HCT116 (cell line): ENCODE data around the gene PRCC. TPM values are rescaled to one million over a fixed set of nuclear protein-coding genes. Genes with fewer than 3 reads are reported as not detected.

Source experiments
- ATAC-seq: fragments of 200-7000 bp; cut with Tn5 transposase; 2 replicates; pipeline ENCODE4 v1.9.1; 2020; ENCODE audit warnings: mild to moderate bottlenecking, moderate library complexity
- BruUV-seq: library from RNA; stranded (reverse); fragments of 400-500 nt; replicated peaks from 2 replicates; lab custom pipeline; 2021; lab: Mats Ljungman, UMichigan
- CTCF ChIA-PET: fragments of 300-600 bp; sonication (Branson Sonifier 250); formaldehyde crosslinking; loops from one replicate; lab custom pipeline; 2021; ENCODE audit warnings: antibody characterized with exemption; lab: Charles Lee
- POLR2A ChIA-PET: fragments of 300-600, 350-600 bp; sonication (Branson Sonifier 250); formaldehyde crosslinking; loops from one replicate; lab custom pipeline; 2021; ENCODE audit warnings: antibody characterized with exemption; lab: Charles Lee
- RAD21 ChIA-PET, 2 experiments: fragments of 300-600 bp; sonication (Branson Sonifier 250); formaldehyde crosslinking; loops; one replicate each; lab custom pipeline; 2023; ENCODE audit warnings: low total read pairs in 2 of 2; ENCODE audit not compliant: uncharacterized antibody in 2 of 2, unreplicated experiment in 2 of 2, low non-redundant PET in 1 of 2; lab: Charles Lee
- DNase-seq: peaks from one replicate; pipeline ENCODE4 v3.0.0-alpha.2; 2010; ENCODE audit warnings: low read depth, low spot score
- H2AFZ ChIP-seq: fragments of 200-600 bp; shearing (Covaris generic), sonication (generic); 2 replicates; pipeline ENCODE4 v1.6.1; 2017; ENCODE audit warnings: low read depth, mixed run types, mixed read lengths, antibody characterized with exemption, low read length; ENCODE audit not compliant: poor library complexity, severe bottlenecking
- H3K27ac ChIP-seq: 2 replicates; pipeline ENCODE4 v1.5.1; 2012; ENCODE audit warnings: low read depth, low read length
- H3K27me3 ChIP-seq: fragments of 200-600 bp; sonication (generic); 2 replicates; pipeline ENCODE4 v1.6.1; 2016; ENCODE audit warnings: mixed run types, low read length, mixed read lengths; ENCODE audit not compliant: insufficient read depth
- H3K36me3 ChIP-seq, 2 experiments: fragments of 200-500 bp in 1 of 2; fragments of 200-600 bp in 1 of 2; sonication (Bioruptor generic) in 1 of 2; sonication (generic) in 1 of 2; 2 replicates each; pipeline versions ENCODE4 v1.5.1 to v1.6.1; 2014 to 2016; ENCODE audit warnings: low read length in 2 of 2, inconsistent platforms in 1 of 2, mixed read lengths in 1 of 2, mixed run types in 1 of 2; ENCODE audit not compliant: insufficient read depth in 2 of 2, control insufficient read depth in 1 of 2
- H3K4me1 ChIP-seq, 2 experiments: fragments of 200-600 bp in 1 of 2; sonication (generic) in 1 of 2; 2 replicates each; pipeline versions ENCODE4 v1.5.1 to v1.6.1; 2012 to 2017; ENCODE audit warnings: low read length in 2 of 2, inconsistent platforms in 1 of 2, mild to moderate bottlenecking in 1 of 2, mixed read lengths in 1 of 2, mixed run types in 1 of 2, moderate library complexity in 1 of 2; ENCODE audit not compliant: insufficient read depth in 2 of 2, control insufficient read depth in 1 of 2
- H3K4me2 ChIP-seq: fragments of 200-600 bp; sonication (generic); 2 replicates; pipeline ENCODE4 v1.6.1; 2017; ENCODE audit warnings: mixed run types, low read length, mixed read lengths
- H3K4me3 ChIP-seq, 2 experiments: fragments of 200-600 bp in 1 of 2; sonication (generic) in 1 of 2; replicated peaks in 1 of 2; 2 replicates each; pipeline ENCODE4 v1.5.1; 2011 to 2016; ENCODE audit warnings: low read length in 2 of 2, control low read depth in 1 of 2, low read depth in 1 of 2, mild to moderate bottlenecking in 1 of 2, mixed read lengths in 1 of 2, mixed run types in 1 of 2
- H3K79me2 ChIP-seq: fragments of 200-600 bp; sonication (generic); 2 replicates; pipeline ENCODE4 v1.6.1; 2017; ENCODE audit warnings: mild to moderate bottlenecking, mixed run types, low read length, moderate library complexity, mixed read lengths; ENCODE audit not compliant: insufficient read depth
- H3K9ac ChIP-seq: fragments of 200-600 bp; sonication (generic); 2 replicates; pipeline ENCODE4 v1.6.1; 2016; ENCODE audit warnings: low read length, mixed read lengths
- H3K9me2 ChIP-seq: fragments of 200-600 bp; sonication (generic), shearing (Covaris generic); 2 replicates; pipeline ENCODE4 v1.6.1; 2017; ENCODE audit warnings: mixed run types, mild to moderate bottlenecking, moderate library complexity; ENCODE audit not compliant: insufficient read depth
- H3K9me3 ChIP-seq, 2 experiments: fragments of 200-500 bp in 1 of 2; fragments of 200-600 bp in 1 of 2; sonication (Bioruptor generic) in 1 of 2; sonication (generic) in 1 of 2; 2 replicates each; pipeline ENCODE4 v1.6.1; 2014 to 2017; ENCODE audit warnings: low read length in 2 of 2, mixed read lengths in 2 of 2, inconsistent platforms in 1 of 2, low read depth in 1 of 2, mild to moderate bottlenecking in 1 of 2, mixed run types in 1 of 2, moderate library complexity in 1 of 2; ENCODE audit not compliant: control insufficient read depth in 1 of 2, insufficient read depth in 1 of 2
- H4K20me1 ChIP-seq: fragments of 200-600 bp; sonication (generic), shearing (Covaris generic); 2 replicates; pipeline ENCODE4 v1.6.1; 2017; ENCODE audit warnings: mixed run types, mild to moderate bottlenecking, moderate library complexity; ENCODE audit not compliant: insufficient read depth
- CBX3 ChIP-seq: IDR thresholded peaks from 2 replicates; pipeline ENCODE4 v1.6.1; 2012; ENCODE audit warnings: low read depth
- EGR1 ChIP-seq: IDR thresholded peaks from 2 replicates; pipeline ENCODE4 v1.6.1; 2012; ENCODE audit warnings: low read depth
- EZH2phosphoT487 ChIP-seq: fragments of 200-600 bp; IDR thresholded peaks from 2 replicates; pipeline ENCODE4 v1.6.1; 2018; ENCODE audit warnings: antibody characterized with exemption, borderline replicate concordance
- JUND ChIP-seq: IDR thresholded peaks from 2 replicates; pipeline ENCODE4 v1.6.1; 2012
- POLR2A ChIP-seq: IDR thresholded peaks from 2 replicates; pipeline ENCODE4 v1.7.0; 2011; ENCODE audit warnings: borderline replicate concordance; ENCODE audit not compliant: insufficient read depth, insufficient read length; ENCODE audit errors: extremely low read depth
- RAD21 ChIP-seq: IDR thresholded peaks from 2 replicates; pipeline ENCODE4 v1.6.1; 2012; ENCODE audit warnings: low read depth, mild to moderate bottlenecking
- REST ChIP-seq: IDR thresholded peaks from 2 replicates; pipeline ENCODE4 v1.6.1; 2012; ENCODE audit warnings: low read depth
- SIN3A ChIP-seq: IDR thresholded peaks from 2 replicates; pipeline ENCODE4 v1.6.1; 2012; ENCODE audit warnings: low read depth
- SP1 ChIP-seq: IDR thresholded peaks from 2 replicates; pipeline ENCODE4 v1.6.1; 2012; ENCODE audit warnings: low read depth
- SRF ChIP-seq: IDR thresholded peaks from 2 replicates; pipeline ENCODE4 v1.6.1; 2012; ENCODE audit warnings: low read depth
- TCF7L2 ChIP-seq: IDR thresholded peaks from 2 replicates; pipeline ENCODE4 v1.7.0; 2011; ENCODE audit warnings: borderline replicate concordance, inconsistent platforms; ENCODE audit not compliant: insufficient read depth, insufficient read length; ENCODE audit errors: extremely low read depth
- ZNF274 ChIP-seq: fragments of 200-500 bp; sonication (Bioruptor generic); IDR thresholded peaks from 2 replicates; pipeline ENCODE4 v1.6.1; 2014; ENCODE audit warnings: mild to moderate bottlenecking, low read depth, low read length, inconsistent platforms
- intact Hi-C: fragments of 100-400 bp; cut with micrococcal nuclease; formaldehyde crosslinking; loops from 2 replicates; pipeline ENCODE4 v1.10.0; 2022
- total RNA-seq: library from RNA; stranded (reverse); gene quantifications from one replicate; pipeline ENCODE4 v1.2.1, GENCODE V29; 2021; ENCODE audit not compliant: unreplicated experiment
- TF ChIP-seq, protein P1 (sequence below): IDR thresholded peaks from 2 replicates; pipeline ENCODE4 v1.6.1; 2012

The PRCC gene
- total RNA-seq, 1 experiment from 2014 or later: 78.1 TPM

DNA sequence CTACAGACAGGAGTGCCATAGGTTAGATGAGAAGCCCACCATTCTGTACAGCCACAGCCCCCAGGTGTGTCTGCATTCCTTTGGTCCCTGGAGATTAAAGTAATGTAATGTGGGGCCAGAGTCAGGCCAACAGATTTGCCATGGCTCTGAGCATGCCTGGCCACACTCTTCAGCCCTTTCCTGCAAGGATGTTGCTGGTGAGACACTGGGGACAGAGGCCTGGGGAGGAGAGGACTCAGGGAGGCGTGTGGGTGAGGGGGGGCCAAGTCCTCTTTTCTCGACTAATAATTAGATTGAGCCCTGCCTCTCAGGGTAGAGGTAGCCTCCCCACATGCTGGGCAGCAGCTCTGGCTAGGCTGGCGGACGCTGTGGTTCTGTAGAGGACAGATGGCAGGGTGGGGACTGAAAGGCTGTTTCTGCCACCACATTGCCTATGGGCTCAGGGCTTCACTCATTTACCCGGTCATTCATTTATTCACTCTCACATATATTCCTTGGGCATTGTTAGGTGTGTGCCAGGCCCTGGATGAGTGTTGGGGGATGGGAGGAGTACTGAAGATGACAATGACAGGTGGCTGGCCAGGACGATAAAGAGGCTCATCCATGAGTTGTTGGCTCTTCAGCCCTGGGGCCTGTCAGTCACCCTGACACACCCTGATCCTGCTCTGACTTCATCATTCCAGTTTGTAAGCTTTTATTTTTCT lies 7.1 kb upstream of the PRCC start:
- Histone ChIP-seq H3K4me3 (no peak overlapping the region), H3K9ac (no peak overlapping the region), H3K27me3 (no peaks in the 10 kb centered on the region), H3K36me3 (no peaks in the 10 kb centered on the region), H3K4me2 (no peak overlapping the region), H4K20me1 (no peaks in the 10 kb centered on the region), H3K27ac (no peak overlapping the region), H3K4me1 (peaks cover 3 to 7% of the 10 kb centered on the region in 2 experiments; a peak in 2 of 4 replicates), H3K9me3 (no peaks in the 10 kb centered on the region), H2AFZ (no peak overlapping the region), H3K79me2 (0 out of 2 replicates have a peak, but pooled peaks cover 3% of the 10 kb centered on the region), H3K9me2 (no peaks in the 10 kb centered on the region)
- ChIA-PET CTCF (no interaction called here), RAD21 (no interaction called here), POLR2A (no interaction called here)
- intact Hi-C loops: no loop called here
- BruUV-seq: no TSS peak
- DNase-seq: no peak
- 0 out of 2 replicates have a peak, but pooled peaks have one; percentile 23 for ATAC-seq
- TF ChIP-seq REST (no peak), EZH2phosphoT487 (no peak), ZNF274 (no peak), RAD21 (no peak), SRF (no peak), JUND (no peak), SP1 (no peak), POLR2A (no peak), SIN3A (no peak), EGR1 (no peak), CBX3 (no peak), TCF7L2 (no peak)
- TF ChIP-seq, protein P1, sequence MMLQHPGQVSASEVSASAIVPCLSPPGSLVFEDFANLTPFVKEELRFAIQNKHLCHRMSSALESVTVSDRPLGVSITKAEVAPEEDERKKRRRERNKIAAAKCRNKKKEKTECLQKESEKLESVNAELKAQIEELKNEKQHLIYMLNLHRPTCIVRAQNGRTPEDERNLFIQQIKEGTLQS: no peak
